Neural progenitor cell (in vitro differentiated cells): Measurements from ENCODE around the gene ATF4. TPM values are rescaled to one million over a fixed set of nuclear protein-coding genes. Genes with fewer than 3 reads are reported as not detected.

Experiments
- DNase-seq: peaks from one replicate; pipeline ENCODE4 v3.0.0-alpha.2; 2016; ENCODE audit warnings: low spot score
- H2AFZ ChIP-seq: fragments of 200-600 bp; sonication (generic); replicated peaks from 2 replicates; pipeline ENCODE4 v1.6.1; 2016; ENCODE audit warnings: antibody characterized with exemption
- H3F3A ChIP-seq: fragments of 200-600 bp; sonication (generic); 2 replicates; pipeline ENCODE4 v1.6.1; 2016; ENCODE audit warnings: antibody characterized with exemption, low read depth
- H3K27ac ChIP-seq: fragments of 200-600 bp; sonication (generic); 2 replicates; pipeline ENCODE4 v1.5.1; 2016; ENCODE audit warnings: mild to moderate bottlenecking
- H3K27me3 ChIP-seq: fragments of 200-600 bp; sonication (generic); 2 replicates; pipeline ENCODE4 v1.6.1; 2016; ENCODE audit warnings: mild to moderate bottlenecking, moderate library complexity
- H3K36me3 ChIP-seq: fragments of 200-600 bp; sonication (generic); 2 replicates; pipeline ENCODE4 v1.5.1; 2016
- H3K4me1 ChIP-seq: fragments of 200-600 bp; sonication (generic); 2 replicates; pipeline ENCODE4 v1.6.1; 2016; ENCODE audit warnings: mixed run types
- H3K4me2 ChIP-seq: fragments of 200-600 bp; sonication (generic); 2 replicates; pipeline ENCODE4 v1.6.1; 2016
- H3K4me3 ChIP-seq: fragments of 200-600 bp; sonication (generic); 2 replicates; pipeline ENCODE4 v1.5.1; 2016
- H3K79me2 ChIP-seq: fragments of 200-600 bp; sonication (generic); 2 replicates; pipeline ENCODE4 v1.6.1; 2016; ENCODE audit warnings: low read depth
- H3K9ac ChIP-seq: fragments of 200-600 bp; sonication (generic); 2 replicates; pipeline ENCODE4 v1.6.1; 2016
- H3K9me3 ChIP-seq: fragments of 200-600 bp; sonication (generic); 2 replicates; pipeline ENCODE4 v1.5.1; 2016; ENCODE audit warnings: low read depth
- H4K20me1 ChIP-seq: fragments of 200-600 bp; sonication (generic); 2 replicates; pipeline ENCODE4 v1.6.1; 2016; ENCODE audit warnings: low read depth
- H3K27ac Mint-ChIP-seq: 3 replicates; pipeline ENCODE4 v1.8.0; 2021; ENCODE audit warnings: mixed read lengths
- H3K27me3 Mint-ChIP-seq: 2 replicates; pipeline ENCODE4 v1.8.0; 2022; ENCODE audit warnings: low read depth, mild to moderate bottlenecking, inconsistent platforms, moderate library complexity, mixed read lengths; ENCODE audit not compliant: insufficient read depth
- H3K36me3 Mint-ChIP-seq: 3 replicates; pipeline ENCODE4 v1.8.0; 2021; ENCODE audit warnings: mixed read lengths
- H3K4me1 Mint-ChIP-seq: 3 replicates; pipeline ENCODE4 v1.8.0; 2021; ENCODE audit warnings: mixed read lengths
- H3K4me3 Mint-ChIP-seq: 3 replicates; pipeline ENCODE4 v1.8.0; 2021; ENCODE audit warnings: mild to moderate bottlenecking, moderate library complexity, mixed read lengths
- H3K9me3 Mint-ChIP-seq: 3 replicates; pipeline ENCODE4 v1.8.0; 2020; ENCODE audit warnings: mixed read lengths
- CTCF ChIP-seq: fragments of 200-600 bp; sonication (generic); IDR thresholded peaks from 2 replicates; pipeline ENCODE4 v1.5.1; 2017; ENCODE audit warnings: antibody characterized with exemption, mild to moderate bottlenecking
- EZH2 ChIP-seq: fragments of 200-600 bp; sonication (generic); IDR thresholded peaks from 2 replicates; pipeline ENCODE4 v1.6.1; 2017; ENCODE audit warnings: antibody characterized with exemption, mild to moderate bottlenecking, moderate library complexity
- EZH2phosphoT487 ChIP-seq: fragments of 200-600 bp; sonication (generic); IDR thresholded peaks from 2 replicates; pipeline ENCODE4 v1.6.1; 2017; ENCODE audit warnings: antibody characterized with exemption
- total RNA-seq: library from RNA; depleted of rRNA; stranded (reverse); fragments of >200 nt; gene quantifications from 2 replicates; pipeline ENCODE4 v1.2.3, GENCODE V29; 2015; ENCODE audit warnings: low replicate concordance

Gene ATF4
- total RNA-seq, 1 donor from 2014 or later = 189 TPM

GRCh38 chr22:39537975-39538374, 17.6 kb downstream of the ATF4 start:
- H3K27me3 ChIP-seq = peaks cover 9% of the 10 kb centered on the region
- Mint-ChIP-seq H3K27me3 (peaks cover 5% of the 10 kb centered on the region), H3K27ac (no peak overlapping the region), H3K36me3 (no peaks in the 10 kb centered on the region), H3K4me1 (peaks cover 9% of the 10 kb centered on the region), H3K9me3 (no peaks in the 10 kb centered on the region), H3K4me3 (no peak overlapping the region)
- H2AFZ ChIP-seq = no peak overlapping the region
- peaks cover 16% of the 10 kb centered on the region for H3F3A ChIP-seq
- no peaks in the 10 kb centered on the region for H3K36me3 ChIP-seq
- TF ChIP-seq CTCF = no peak
- TF ChIP-seq EZH2 = no peak
- no peaks in the 10 kb centered on the region for H4K20me1 ChIP-seq
- H3K9me3 ChIP-seq = no peaks in the 10 kb centered on the region
- no peak overlapping the region for H3K4me3 ChIP-seq
- peaks cover 13% of the 10 kb centered on the region for H3K4me1 ChIP-seq
- H3K27ac ChIP-seq = no peak overlapping the region
- no peaks in the 10 kb centered on the region for H3K79me2 ChIP-seq
- no peak overlapping the region for H3K9ac ChIP-seq
- no peak overlapping the region for H3K4me2 ChIP-seq
- no peak for DNase-seq

- Histone ChIP-seq H3F3A (peaks cover 3% of the 10 kb centered on the region), H3K4me2 (no peak overlapping the region), H3K9ac (no peak overlapping the region), H3K27ac (no peak overlapping the region), H3K79me2 (no peaks in the 10 kb centered on the region), H4K20me1 (peaks cover 30% of the 10 kb centered on the region), H3K36me3 (no peaks in the 10 kb centered on the region), H3K4me3 (no peak overlapping the region), H2AFZ (no peak overlapping the region), H3K4me1 (no peaks in the 10 kb centered on the region), H3K27me3 (peaks cover 58% of the 10 kb centered on the region), H3K9me3 (no peaks in the 10 kb centered on the region)
- TF ChIP-seq EZH2 (no peak), EZH2phosphoT487 (no peak), CTCF (peak; percentile 76)
- Mint-ChIP-seq H3K9me3 (no peaks in the 10 kb centered on the region), H3K27ac (peak overlapping the region; percentile 13), H3K36me3 (no peaks in the 10 kb centered on the region), H3K4me1 (peaks cover 2% of the 10 kb centered on the region), H3K4me3 (no peak overlapping the region), H3K27me3 (peaks cover 31% of the 10 kb centered on the region)
- DNase-seq = peak; percentile 79
Observed at GRCh38 chr22:39543095-39543494, 22.7 kb downstream of the ATF4 start.

- Histone ChIP-seq H3K27ac (no peak overlapping the region), H3K36me3 (no peaks in the 10 kb centered on the region), H3K79me2 (no peaks in the 10 kb centered on the region), H3K9ac (no peak overlapping the region), H2AFZ (no peak overlapping the region), H4K20me1 (peaks cover 30% of the 10 kb centered on the region), H3F3A (peaks cover 3% of the 10 kb centered on the region), H3K27me3 (peaks cover 84% of the 10 kb centered on the region), H3K4me2 (no peak overlapping the region), H3K9me3 (no peaks in the 10 kb centered on the region), H3K4me1 (no peaks in the 10 kb centered on the region), H3K4me3 (no peak overlapping the region)
- H3K27me3 Mint-ChIP-seq = peaks cover 29% of the 10 kb centered on the region
- H3K4me3 Mint-ChIP-seq = peak overlapping the region; percentile 69
- no peak overlapping the region for H3K27ac Mint-ChIP-seq
- TF ChIP-seq EZH2 (peak; percentile 39), CTCF (no peak), EZH2phosphoT487 (no peak)
- DNase-seq = peak; percentile 88
- no peaks in the 10 kb centered on the region for H3K9me3 Mint-ChIP-seq
- H3K36me3 Mint-ChIP-seq = no peaks in the 10 kb centered on the region
- peaks cover 2% of the 10 kb centered on the region for H3K4me1 Mint-ChIP-seq
Observed at GRCh38 chr22:39545386-39546365, 25.3 kb downstream of the ATF4 start.
